ENCODE data around the gene PLXNC1.

The PLXNC1 gene

GRCh38 chr12:94262228-94263010, 114.0 kb downstream of the PLXNC1 start:
- DNase-seq (ENCODE audit: extremely low read depth in 1 of 2, low read depth in 1 of 2), result peak; percentile 50 to 63

GRCh38 chr12:94263011-94263811, 114.8 kb downstream of the PLXNC1 start:
- peak; percentile 59 to 73 for DNase-seq (ENCODE audit: extremely low read depth in 1 of 2, low read depth in 1 of 2)

- no peak for DNase-seq (ENCODE audit: extremely low read depth in 1 of 2, low read depth in 1 of 2)
These were observed 115.7 kb downstream of the PLXNC1 start for GRCh38 chr12:94263905-94264561.

- DNase-seq (ENCODE audit: extremely low read depth in 1 of 2, low read depth in 1 of 2), result no peak
These were observed 116.5 kb downstream of the PLXNC1 start for GRCh38 chr12:94264736-94265485.

- no peak for DNase-seq (ENCODE audit: extremely low read depth in 1 of 2, low read depth in 1 of 2)
These were observed 117.2 kb downstream of the PLXNC1 start for GRCh38 chr12:94265539-94265938.

GRCh38 chr12:94265966-94266745, 117.8 kb downstream of the PLXNC1 start:
- DNase-seq (ENCODE audit: extremely low read depth in 1 of 2, low read depth in 1 of 2), result no peak

- no peak for DNase-seq (ENCODE audit: extremely low read depth in 1 of 2, low read depth in 1 of 2)
These were observed 118.6 kb downstream of the PLXNC1 start for GRCh38 chr12:94266796-94267536.

- no peak for DNase-seq (ENCODE audit: extremely low read depth in 1 of 2, low read depth in 1 of 2)
These were observed 119.1 kb downstream of the PLXNC1 start for GRCh38 chr12:94267537-94267872.

- no peak for DNase-seq (ENCODE audit: extremely low read depth in 1 of 2, low read depth in 1 of 2)
These were observed 119.6 kb downstream of the PLXNC1 start for GRCh38 chr12:94267921-94268471.

- DNase-seq (ENCODE audit: extremely low read depth in 1 of 2, low read depth in 1 of 2), result no peak
These were observed 121.1 kb downstream of the PLXNC1 start for GRCh38 chr12:94269316-94269999.

- DNase-seq (ENCODE audit: extremely low read depth in 1 of 2, low read depth in 1 of 2), result no peak
These were observed 123.0 kb downstream of the PLXNC1 start for GRCh38 chr12:94271351-94271750.

- DNase-seq (ENCODE audit: extremely low read depth in 1 of 2, low read depth in 1 of 2), result no peak
These were observed 123.9 kb downstream of the PLXNC1 start for GRCh38 chr12:94272280-94272679.

- DNase-seq (ENCODE audit: extremely low read depth in 1 of 2, low read depth in 1 of 2), result no peak
These were observed 124.9 kb downstream of the PLXNC1 start for GRCh38 chr12:94273272-94273671.

- DNase-seq (ENCODE audit: extremely low read depth in 1 of 2, low read depth in 1 of 2), result no peak
These were observed 128.3 kb downstream of the PLXNC1 start for GRCh38 chr12:94276725-94277124.

GRCh38 chr12:94277426-94278000, 129.1 kb downstream of the PLXNC1 start:
- DNase-seq (ENCODE audit: extremely low read depth in 1 of 2, low read depth in 1 of 2), result no peak

- no peak for DNase-seq (ENCODE audit: extremely low read depth in 1 of 2, low read depth in 1 of 2)
These were observed 131.7 kb downstream of the PLXNC1 start for GRCh38 chr12:94280063-94280462.

- no peak for DNase-seq (ENCODE audit: extremely low read depth in 1 of 2, low read depth in 1 of 2)
These were observed 134.3 kb downstream of the PLXNC1 start for GRCh38 chr12:94282675-94283074.

GRCh38 chr12:94284046-94284445, 135.7 kb downstream of the PLXNC1 start:
- no peak for DNase-seq (ENCODE audit: extremely low read depth in 1 of 2, low read depth in 1 of 2)
